Common myeloid progenitor, CD34-positive (primary cell): Measurements from ENCODE around the gene SLC16A3.

ENCODE experiments used
- CTCF ChIA-PET: fragments of 350-600 bp; sonication (Branson Sonifier 250); formaldehyde crosslinking; loops from one replicate; lab custom pipeline; 2021; ENCODE audit warnings: antibody characterized with exemption; lab: Charles Lee
- POLR2A ChIA-PET: fragments of 350-600 bp; sonication (Branson Sonifier 250); formaldehyde crosslinking; loops from one replicate; lab custom pipeline; 2021; ENCODE audit warnings: antibody characterized with exemption; lab: Charles Lee
- DNase-seq, 3 donors: peaks; one replicate each; pipeline versions ENCODE4 v3.0.0 to v3.0.0-alpha.2; 2013
- H3K27ac ChIP-seq, 2 experiments: 1 replicate in 1 of 2; 2 replicates in 1 of 2; pipeline ENCODE4 v1.7.0; 2013; ENCODE audit warnings: inconsistent platforms in 2 of 2, low read length in 2 of 2, mild to moderate bottlenecking in 2 of 2, low read depth in 1 of 2, moderate library complexity in 1 of 2; ENCODE audit not compliant: severe bottlenecking in 2 of 2, insufficient read depth in 1 of 2, poor library complexity in 1 of 2
- H3K27me3 ChIP-seq, 5 experiments: replicated peaks in 2 of 5; 1 replicate in 3 of 5; 2 replicates in 2 of 5; pipeline versions ENCODE4 v1.6.1 to v1.7.0; 2013; ENCODE audit warnings: low read length in 4 of 5, mild to moderate bottlenecking in 2 of 5, moderate library complexity in 2 of 5, inconsistent platforms in 1 of 5; ENCODE audit not compliant: insufficient read depth in 5 of 5, control insufficient read depth in 4 of 5
- H3K36me3 ChIP-seq, 4 experiments: 1 replicate in 2 of 4; 2 replicates in 2 of 4; pipeline versions ENCODE4 v1.6.1 to v1.7.0; 2013; ENCODE audit warnings: low read length in 3 of 4, control low read depth in 1 of 4, mild to moderate bottlenecking in 1 of 4; ENCODE audit not compliant: control insufficient read depth in 4 of 4, insufficient read depth in 4 of 4
- H3K4me1 ChIP-seq, 4 experiments: 1 replicate in 3 of 4; 2 replicates in 1 of 4; pipeline versions ENCODE4 v1.6.1 to v1.7.1; 2013; ENCODE audit warnings: low read length in 3 of 4, mild to moderate bottlenecking in 3 of 4, control low read depth in 1 of 4, inconsistent platforms in 1 of 4, moderate library complexity in 1 of 4; ENCODE audit not compliant: control insufficient read depth in 4 of 4, insufficient read depth in 4 of 4; ENCODE audit errors: control extremely low read depth in 1 of 4
- H3K4me3 ChIP-seq, 7 experiments: 1 replicate in 4 of 7; 2 replicates in 3 of 7; pipeline versions ENCODE4 v1.5.1 to v1.7.0; 2013; ENCODE audit warnings: mild to moderate bottlenecking in 7 of 7, low read length in 6 of 7, moderate library complexity in 6 of 7, inconsistent platforms in 2 of 7, low read depth in 2 of 7, control low read depth in 1 of 7; ENCODE audit not compliant: insufficient read depth in 4 of 7, control insufficient read depth in 1 of 7; ENCODE audit errors: extremely low read depth in 1 of 7
- H3K9me3 ChIP-seq, 5 experiments: 1 replicate in 4 of 5; 2 replicates in 1 of 5; pipeline versions ENCODE4 v1.6.1 to v1.7.1; 2013; ENCODE audit warnings: low read length in 4 of 5, mild to moderate bottlenecking in 2 of 5, inconsistent platforms in 1 of 5, low read depth in 1 of 5, moderate library complexity in 1 of 5; ENCODE audit not compliant: control insufficient read depth in 4 of 5, insufficient read depth in 2 of 5; ENCODE audit errors: control extremely low read depth in 1 of 5
- WGBS: methylation state at CpG from one replicate; pipeline ENCODE4 v1.1.5; 2013; ENCODE audit not compliant: insufficient coverage; 5-methylcytosine and 5-hydroxymethylcytosine counted together

SLC16A3 gene

GRCh38 chr17:82231562-82232321, 2.9 kb downstream of the SLC16A3 start:
- Histone ChIP-seq H3K27me3 (no peaks in the 10 kb centered on the region), H3K4me1 (peaks cover 0 to 86% (median 56%) of the 10 kb centered on the region in 4 experiments), H3K36me3 (peaks cover 0 to 8% (median 0%) of the 10 kb centered on the region in 4 experiments), H3K27ac (peak overlapping the region in 1 of 2 experiments; percentile 61), H3K9me3 (no peaks in the 10 kb centered on the region), H3K4me3 (peak overlapping the region; percentile 43 to 81 (median 65))
- 6% methylated on average over 24 of the region's 42 CpGs for WGBS
- CTCF ChIA-PET = interaction anchor here (1.3 to 1.4 kb wide), 2 partner anchors 9 to 67 kb away, joined by 3 to 11 read pairs; no protein-coding TSS in a partner anchor
- peak in 2 of 3 donors; percentile 54 to 63 for DNase-seq
- POLR2A ChIA-PET = interaction anchor here (0.6 to 1.2 kb wide), 3 partner anchors 15 to 31 kb away, joined by 3 to 5 read pairs (median 3); no protein-coding TSS in a partner anchor

- WGBS = 82% methylated on average over 18 of the region's 21 CpGs
- CTCF ChIA-PET = interaction anchor here (1.3 to 1.4 kb wide), 2 partner anchors 8 to 67 kb away, joined by 3 to 11 read pairs; no protein-coding TSS in a partner anchor
These were observed 3.5 kb downstream of the SLC16A3 start for GRCh38 chr17:82232322-82232820.

GRCh38 chr17:82232876-82233785, 4.3 kb downstream of the SLC16A3 start:
- 88% methylated on average over 13 of the region's 21 CpGs for WGBS
- POLR2A ChIA-PET = interaction anchor here (0.7 kb wide), 1 partner anchor 68 kb away, joined by 4 read pairs; no protein-coding TSS in a partner anchor
- no peaks in the 10 kb centered on the region for H3K9me3 ChIP-seq
- no peak overlapping the region for H3K27ac ChIP-seq
- peaks cover 0 to 87% (median 59%) of the 10 kb centered on the region in 4 experiments for H3K4me1 ChIP-seq
- CTCF ChIA-PET = no interaction called here
- no peak for DNase-seq
- H3K27me3 ChIP-seq = no peaks in the 10 kb centered on the region
- no peak overlapping the region for H3K4me3 ChIP-seq
- peaks cover 4 to 20% (median 9%) of the 10 kb centered on the region in 4 experiments for H3K36me3 ChIP-seq

More at GRCh38 chr17:82232322-82232820, 3.5 kb downstream of the SLC16A3 start:
- H3K4me1 ChIP-seq = peaks cover 0 to 86% (median 60%) of the 10 kb centered on the region in 4 experiments
- peak overlapping the region in 5 of 7 experiments; percentile 37 to 81 (median 65) for H3K4me3 ChIP-seq
- POLR2A ChIA-PET = interaction anchor here (0.6 kb wide), 1 partner anchor 26 kb away, joined by 3 read pairs; no protein-coding TSS in a partner anchor
- no peaks in the 10 kb centered on the region for H3K9me3 ChIP-seq
- DNase-seq = no peak
- no peaks in the 10 kb centered on the region for H3K27me3 ChIP-seq
- H3K27ac ChIP-seq = peak overlapping the region in 1 of 2 experiments; percentile 34
- H3K36me3 ChIP-seq = peaks cover 1 to 14% (median 5%) of the 10 kb centered on the region in 4 experiments

- DNase-seq = no peak
- ChIA-PET POLR2A (interaction anchor here (0.6 kb wide), 1 partner anchor 23 kb away, joined by 3 read pairs; no protein-coding TSS in a partner anchor), CTCF (interaction anchor here (0.6 to 3.1 kb wide), 8 partner anchors 20 to 395 kb away, joined by 3 to 12 read pairs (median 4); no protein-coding TSS in a partner anchor)
- Histone ChIP-seq H3K4me3 (no peak overlapping the region), H3K4me1 (peaks cover 0 to 89% (median 62%) of the 10 kb centered on the region in 4 experiments), H3K27me3 (no peaks in the 10 kb centered on the region), H3K9me3 (no peaks in the 10 kb centered on the region), H3K27ac (peak overlapping the region in 1 of 2 experiments; percentile 58), H3K36me3 (peaks cover 4 to 29% (median 9%) of the 10 kb centered on the region in 4 experiments)
- 91% methylated on average over 26 of the region's 26 CpGs for WGBS
These were observed 5.6 kb downstream of the SLC16A3 start for GRCh38 chr17:82234211-82235055.

GRCh38 chr17:82235056-82235774, 6.4 kb downstream of the SLC16A3 start:
- peaks cover 0 to 89% (median 62%) of the 10 kb centered on the region in 4 experiments for H3K4me1 ChIP-seq
- no peaks in the 10 kb centered on the region for H3K27me3 ChIP-seq
- no peak overlapping the region for H3K4me3 ChIP-seq
- peak overlapping the region in 1 of 2 experiments; percentile 58 for H3K27ac ChIP-seq
- WGBS = 96% methylated on average over 16 of the region's 19 CpGs
- H3K9me3 ChIP-seq = no peaks in the 10 kb centered on the region
- POLR2A ChIA-PET = interaction anchor here (0.5 to 1.6 kb wide), 4 partner anchors 22 to 198 kb away, joined by 3 to 4 read pairs (median 3); partner anchors contain the start of gene CCDC57
- H3K36me3 ChIP-seq = peaks cover 7 to 37% (median 9%) of the 10 kb centered on the region in 4 experiments
- DNase-seq = no peak
- CTCF ChIA-PET = interaction anchor here (0.9 to 3.1 kb wide), 17 partner anchors 12 to 206 kb away, joined by 3 to 12 read pairs (median 5); partner anchors contain the start of gene CD7
